GM19193 (cell line): ENCODE measurements around the gene MROH9.

Source experiments
- POLR2A ChIP-seq: IDR thresholded peaks from 4 replicates; pipeline ENCODE4 v1.6.1; 2011; ENCODE audit not compliant: insufficient read depth, insufficient read length; ENCODE audit errors: extremely low read depth

MROH9 gene

DNA sequence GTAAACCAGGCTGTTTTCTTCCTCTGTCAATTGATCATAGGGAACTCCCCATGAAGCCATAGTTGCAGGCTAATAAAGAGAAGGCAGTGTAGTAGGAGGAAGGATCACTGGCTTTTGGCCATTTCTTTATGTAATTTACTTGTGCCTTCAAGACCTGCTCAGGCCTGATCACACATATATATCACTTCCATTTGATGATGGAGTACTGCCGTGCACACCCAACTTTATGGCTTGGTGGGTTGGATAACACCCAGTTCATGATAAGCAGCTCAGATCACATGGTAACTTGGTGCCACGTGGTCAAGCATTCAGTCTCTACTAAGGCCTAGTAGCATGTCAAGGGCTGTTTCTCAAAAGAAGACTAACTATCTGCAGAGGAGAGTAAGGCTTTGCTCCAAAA is 4.1 kb downstream of the MROH9 start:
- no peak for TF ChIP-seq POLR2A

DNA sequence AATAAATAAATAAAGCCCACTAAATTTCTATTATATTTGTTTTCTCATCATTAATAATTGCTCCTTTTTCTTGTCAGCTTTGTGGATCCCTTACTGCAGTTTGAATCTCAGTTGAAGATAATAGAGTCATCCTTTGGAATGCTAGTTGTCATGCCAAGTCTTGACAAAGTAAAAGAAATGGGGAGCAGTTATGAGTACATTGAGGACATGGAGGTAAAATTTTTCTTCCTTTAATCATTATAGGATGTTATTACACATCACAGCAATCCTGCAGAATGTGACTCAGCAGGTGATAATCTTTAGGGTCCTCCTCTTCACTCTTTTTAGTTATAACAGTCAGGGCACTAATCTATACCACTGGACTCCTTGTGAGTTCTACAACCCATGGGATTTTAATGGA is 24.1 kb downstream of the MROH9 start:
- TF ChIP-seq POLR2A, result no peak

DNA sequence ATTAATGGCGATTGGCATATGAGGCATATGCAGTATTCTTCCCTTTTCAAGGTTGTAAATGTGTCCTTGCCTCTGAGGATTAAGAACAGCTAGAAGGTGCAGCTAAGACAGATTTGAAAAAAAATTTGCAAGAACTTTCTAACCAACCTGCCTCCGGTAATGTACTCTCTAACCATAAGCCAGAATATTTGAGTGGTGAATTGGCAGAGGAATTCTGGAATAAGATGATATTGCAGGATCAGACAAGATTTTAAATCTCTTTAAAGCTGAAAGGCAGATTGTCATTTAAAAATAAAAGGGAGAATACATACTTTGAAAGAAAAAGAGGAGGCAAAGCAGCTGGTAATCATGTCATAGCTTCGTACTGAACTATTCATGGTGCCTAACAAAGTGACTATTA is 29.2 kb downstream of the MROH9 start:
- no peak for TF ChIP-seq POLR2A

DNA sequence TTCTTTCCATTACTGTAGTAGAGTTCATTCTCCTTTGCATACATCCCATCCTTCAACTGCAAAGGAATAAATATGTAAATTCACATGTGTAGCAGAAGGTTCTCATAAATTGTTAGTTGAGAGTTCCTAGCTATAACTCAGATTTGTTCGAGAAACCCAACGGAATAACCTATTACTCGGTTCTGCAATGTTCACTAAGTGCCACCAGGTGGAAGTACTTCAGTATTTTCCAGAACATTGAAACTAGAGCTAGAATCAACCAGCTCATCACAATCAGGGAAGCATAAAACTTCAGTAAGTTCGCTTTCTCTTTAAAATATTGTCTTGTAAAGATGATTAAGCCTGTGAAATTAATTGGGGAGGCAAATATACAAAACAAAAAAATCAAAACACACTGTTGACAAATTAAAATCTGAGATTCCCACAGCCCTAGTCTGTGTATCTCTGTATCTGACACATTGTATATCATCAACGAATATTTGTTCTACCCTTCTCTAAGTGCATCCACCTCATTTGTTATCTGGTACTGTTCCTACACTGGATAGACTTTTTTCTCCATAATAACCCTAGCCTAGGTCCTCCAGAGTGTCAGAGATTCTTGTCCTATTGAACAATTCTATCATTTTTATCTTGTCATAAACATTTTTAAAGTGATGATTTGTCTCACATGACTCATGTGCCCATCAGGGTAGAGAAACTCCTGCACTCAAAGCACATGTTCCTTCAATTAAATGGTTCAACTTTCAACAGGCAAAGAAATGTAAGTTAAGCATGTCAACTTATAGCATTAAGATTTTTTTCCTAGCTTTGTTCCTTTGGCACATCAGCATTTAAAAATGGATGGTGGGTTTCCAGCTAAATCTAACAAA is 31.9 kb downstream of the MROH9 start:
- no peak for TF ChIP-seq POLR2A

DNA sequence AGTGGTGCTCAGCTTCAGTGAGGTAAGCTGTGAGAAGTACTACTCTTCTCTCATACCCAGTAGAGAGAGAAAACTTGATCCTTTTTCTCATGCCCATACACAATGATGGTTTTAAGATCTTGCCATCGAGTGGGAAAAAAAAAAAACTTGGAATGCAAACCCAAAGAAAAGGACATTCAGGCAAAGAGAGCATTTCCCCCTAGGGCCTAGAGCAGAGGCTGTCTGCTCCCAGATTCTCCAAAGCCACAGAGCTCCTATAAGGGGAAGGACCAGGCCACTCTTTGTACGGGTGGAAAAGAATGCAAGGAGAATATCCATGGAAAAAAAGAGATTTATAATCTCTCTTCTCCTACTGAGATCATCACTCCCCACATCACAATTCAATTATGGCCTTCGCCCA is 34.9 kb downstream of the MROH9 start:
- TF ChIP-seq POLR2A, result no peak

DNA sequence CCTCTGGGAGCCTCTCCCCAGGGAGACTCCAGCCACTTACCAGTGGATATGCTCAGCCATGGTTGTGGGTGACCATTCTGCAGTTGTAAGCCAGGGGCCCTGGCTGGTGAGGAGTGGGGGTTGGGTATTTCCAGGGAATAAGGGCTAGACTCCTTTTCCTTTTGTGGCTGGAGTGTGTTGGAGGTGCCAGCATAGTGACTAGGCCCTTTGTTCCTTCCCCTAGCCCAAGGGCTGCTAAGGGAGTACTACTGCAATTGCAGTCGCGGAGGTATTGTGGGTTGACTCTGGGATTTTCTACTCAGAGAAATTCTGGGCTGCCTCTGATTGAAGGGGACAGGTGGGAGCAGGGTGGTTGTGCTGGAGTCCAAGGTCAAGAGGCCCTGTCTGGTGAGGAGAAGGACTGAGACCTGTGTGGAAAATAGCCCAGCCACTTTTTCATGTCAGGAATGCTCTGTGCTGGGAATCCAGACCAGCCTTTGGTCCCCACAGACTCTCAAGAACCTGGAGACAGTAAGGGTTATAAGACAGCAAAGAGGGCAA is 43.1 kb downstream of the MROH9 start:
- no peak for TF ChIP-seq POLR2A

DNA sequence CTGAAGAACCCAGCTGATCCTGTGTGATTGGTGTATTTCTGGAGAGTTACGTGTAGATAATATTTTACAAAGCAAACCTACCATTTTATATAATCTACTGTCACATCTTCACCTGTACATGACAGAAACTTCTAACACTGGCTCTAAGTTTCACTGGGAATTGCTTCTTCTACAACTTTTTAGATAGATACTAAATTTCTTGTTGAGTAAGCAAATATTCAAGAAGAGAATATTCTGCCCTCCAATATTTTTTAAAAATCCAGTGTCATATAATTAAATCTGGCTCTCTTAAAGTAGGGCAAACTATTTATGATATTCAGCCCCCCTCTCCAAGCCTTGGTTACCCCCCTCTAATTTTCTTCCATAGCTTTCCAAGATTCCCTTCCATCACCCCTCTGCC is 50.1 kb downstream of the MROH9 start:
- no peak for TF ChIP-seq POLR2A

DNA sequence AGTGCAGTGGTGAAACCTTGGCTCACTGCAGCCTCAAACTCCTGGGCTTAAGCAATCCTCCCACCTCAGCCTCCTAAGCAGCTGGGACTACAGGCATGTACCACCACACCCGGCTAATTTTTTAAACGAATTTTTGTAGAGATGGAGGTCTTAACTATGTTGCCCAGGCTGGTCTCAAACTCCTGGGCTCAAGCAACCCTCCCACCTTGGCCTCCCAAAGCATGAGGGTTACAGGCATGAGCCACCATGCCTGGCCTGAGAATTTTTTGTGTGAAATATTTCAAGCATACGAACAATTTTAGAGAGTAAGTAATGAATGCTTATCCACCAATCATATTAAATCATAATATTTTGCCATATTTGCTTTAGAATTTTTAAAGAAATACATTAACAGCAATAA is 51.6 kb downstream of the MROH9 start:
- no peak for TF ChIP-seq POLR2A

DNA sequence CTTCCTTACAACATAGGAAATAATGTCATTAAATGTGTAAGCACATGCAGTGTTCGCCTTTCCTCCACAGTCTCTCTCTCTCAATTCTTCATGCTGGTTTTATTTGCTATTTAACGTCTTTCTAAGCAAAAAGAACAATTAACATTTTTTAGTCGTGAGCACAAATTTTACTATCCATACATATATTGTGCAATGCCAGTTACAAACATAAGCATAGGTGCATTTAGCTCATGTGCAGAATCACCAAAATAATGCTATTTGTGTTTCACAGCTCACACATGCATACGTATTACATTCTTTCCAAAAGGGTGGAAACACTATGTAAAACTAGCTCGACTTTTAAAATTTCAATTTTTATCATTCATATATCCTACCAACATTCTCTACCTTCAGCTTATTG is 52.1 kb downstream of the MROH9 start:
- TF ChIP-seq POLR2A, result no peak

DNA sequence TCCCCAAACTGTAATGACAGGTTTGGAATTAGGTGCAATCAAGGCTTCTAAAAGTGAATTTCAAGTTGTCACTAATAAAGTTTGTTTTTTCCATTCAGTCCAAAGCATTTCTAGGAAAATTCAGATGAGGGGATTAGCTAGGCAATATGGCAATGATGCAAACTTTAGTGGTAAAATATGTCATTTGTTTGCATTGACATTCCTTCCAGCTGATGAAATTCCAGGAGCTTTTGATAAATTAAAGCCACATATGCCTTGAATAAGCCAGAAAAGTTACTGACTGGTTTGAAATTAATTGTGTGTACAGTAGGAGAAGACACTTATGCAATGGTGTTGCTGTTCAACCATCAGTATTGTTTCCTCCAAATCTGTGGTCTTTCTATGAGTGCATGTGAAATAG is 57.8 kb downstream of the MROH9 start:
- TF ChIP-seq POLR2A, result no peak

DNA sequence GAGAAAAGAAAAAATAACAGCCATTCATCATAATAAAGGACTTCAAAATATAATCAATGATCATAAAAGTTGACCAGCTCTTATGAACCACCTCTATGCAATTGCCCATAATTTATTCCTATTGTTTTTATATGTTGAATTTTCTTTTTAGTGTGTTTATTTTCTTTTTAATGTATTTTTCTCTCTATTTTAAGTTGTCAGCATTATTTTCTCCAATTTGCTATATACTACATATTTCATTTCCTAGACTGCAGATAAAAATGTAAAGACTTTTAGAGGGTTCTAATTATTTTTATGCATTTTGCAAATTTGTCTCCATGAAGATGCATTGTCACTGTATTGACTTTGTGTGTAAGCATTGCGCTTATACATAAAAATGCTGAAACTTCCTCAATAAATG is 58.4 kb downstream of the MROH9 start:
- TF ChIP-seq POLR2A, result no peak

DNA sequence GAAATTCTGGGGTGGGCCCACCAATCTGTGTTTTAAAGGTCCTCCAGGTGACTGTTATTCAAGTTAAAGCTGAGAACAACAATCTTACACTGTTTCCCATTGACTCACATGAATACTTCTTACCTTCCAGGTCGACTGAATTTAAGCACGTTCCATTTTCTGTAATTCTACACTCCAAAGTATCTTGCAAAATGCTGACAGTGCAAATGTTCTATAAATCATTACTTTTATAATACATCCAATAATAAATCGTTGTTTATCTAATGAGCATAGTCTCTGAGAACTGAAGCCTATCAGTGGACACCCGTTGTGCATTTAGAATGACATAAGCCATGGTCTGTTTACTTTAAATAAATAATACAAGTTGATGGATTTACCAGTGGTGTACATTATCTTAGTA is 79.5 kb downstream of the MROH9 start:
- no peak for TF ChIP-seq POLR2A

DNA sequence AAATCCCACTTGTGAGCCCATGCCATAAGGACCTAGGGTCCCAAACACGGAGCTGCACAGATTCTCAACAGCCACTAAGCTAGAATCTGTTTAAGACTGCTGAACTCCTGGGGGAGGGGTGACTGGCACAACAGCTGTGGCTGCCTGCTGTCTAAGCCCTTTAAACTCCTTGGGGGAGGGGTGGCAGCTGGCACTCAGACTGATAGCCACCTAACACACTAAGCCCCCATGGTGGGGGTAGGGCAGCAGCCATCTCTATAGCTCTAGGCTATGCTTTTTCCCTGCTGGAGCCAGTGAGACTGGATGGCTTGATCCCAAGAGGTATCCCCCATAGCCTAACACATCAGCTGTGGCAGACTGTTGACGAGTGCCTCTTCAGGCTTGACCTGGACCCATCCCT is 82.1 kb downstream of the MROH9 start:
- no peak for TF ChIP-seq POLR2A

DNA sequence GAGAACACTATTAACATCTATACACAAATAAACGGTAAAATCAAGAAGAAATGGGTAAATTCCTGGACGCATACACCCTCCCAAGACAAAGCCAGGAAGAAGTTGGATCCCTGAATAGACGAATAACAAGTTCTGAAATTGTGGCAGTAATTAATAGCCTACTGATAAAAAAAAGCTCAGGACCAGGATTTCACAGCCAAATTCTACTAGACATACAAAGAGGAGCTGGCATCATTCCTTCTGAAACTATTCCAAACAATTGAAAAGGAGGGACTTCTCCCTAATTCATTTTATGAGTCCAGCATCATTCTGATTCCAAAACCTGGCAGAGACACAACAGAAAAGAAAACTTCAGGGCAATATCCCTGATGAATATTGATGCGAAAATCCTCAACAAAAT is 84.6 kb downstream of the MROH9 start:
- no peak for TF ChIP-seq POLR2A

DNA sequence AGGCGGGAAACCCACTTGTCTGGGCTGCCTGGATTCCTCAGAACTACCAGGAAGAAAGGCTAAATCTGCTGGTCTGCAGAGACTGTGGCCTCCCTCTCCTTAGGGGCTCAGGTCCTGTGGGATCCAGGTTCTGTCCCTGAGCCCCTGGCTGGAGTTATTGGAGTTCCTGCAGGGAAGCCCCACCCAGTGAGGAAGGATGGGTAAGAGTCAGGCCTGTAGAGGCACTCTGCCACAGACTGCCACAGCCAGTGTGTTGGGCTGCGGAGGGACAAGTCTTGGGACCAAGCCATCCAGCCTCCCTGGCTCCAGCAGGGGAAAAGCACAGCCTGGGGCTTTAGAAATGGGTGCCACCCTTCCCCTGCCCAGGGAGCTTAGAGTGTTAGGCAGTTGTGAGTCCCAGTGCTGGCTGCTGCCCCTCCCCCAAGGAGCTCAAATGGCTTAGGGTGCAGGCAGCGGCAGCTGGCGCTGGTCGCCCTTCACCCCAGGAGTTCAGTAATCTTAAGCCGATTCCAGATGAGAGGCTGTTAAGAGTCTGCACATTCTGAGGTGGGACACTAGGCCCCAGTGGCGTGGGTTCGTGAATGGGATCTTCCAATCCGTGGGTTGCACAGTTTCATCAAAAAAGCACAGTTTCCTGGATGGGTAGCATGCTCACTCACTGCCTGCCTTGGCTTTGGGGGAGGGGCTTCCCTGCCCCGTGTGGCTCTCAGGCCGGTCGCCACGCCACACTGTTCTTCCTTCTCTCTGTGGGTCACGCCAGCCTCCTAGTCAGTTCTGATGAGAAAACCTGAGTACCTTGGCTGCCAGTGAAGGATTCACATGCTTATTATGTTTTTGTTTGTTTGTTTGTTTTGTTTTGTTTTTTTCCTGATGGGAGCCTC is 97.7 kb downstream of the MROH9 start:
- no peak for TF ChIP-seq POLR2A

DNA sequence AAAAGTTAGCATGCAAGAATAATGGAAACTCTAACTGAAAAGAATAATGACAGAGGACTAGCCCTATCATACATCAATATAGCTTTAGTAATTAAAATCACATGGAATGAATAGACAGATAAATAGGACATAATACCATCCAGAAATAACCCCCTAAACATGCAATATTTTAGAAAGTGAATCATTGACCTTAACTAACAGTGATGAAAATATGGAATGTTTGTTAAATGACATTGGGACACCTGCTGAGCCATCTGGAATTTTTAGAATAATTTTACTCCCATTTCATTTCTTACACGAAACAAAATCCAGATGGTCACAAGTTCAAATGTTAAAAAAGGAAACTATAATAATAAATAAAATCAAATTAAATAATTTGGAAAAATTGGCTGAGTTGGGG is 102.3 kb downstream of the MROH9 start:
- TF ChIP-seq POLR2A, result no peak
